ENCODE results near the gene RNF141. TPM values are rescaled to one million over a fixed set of nuclear protein-coding genes. Genes with fewer than 3 reads are reported as not detected.

Gene RNF141
- total RNA-seq, 1 donor from 2014 or later: 10.9 TPM

GRCh38 chr11:10503777-10504480 is 37.1 kb downstream of the RNF141 start:
- no peak for DNase-seq (ENCODE audit: low spot score in 2 of 2)
- no peak for TF ChIP-seq CTCF (IDR thresholded peaks at IDR 0.05)

GRCh38 chr11:10503221-10503620 is 37.8 kb downstream of the RNF141 start:
- TF ChIP-seq CTCF (IDR thresholded peaks at IDR 0.05): no peak
- intact Hi-C loops (cut with DNase I): no loop called here
- H3K27ac ChIP-seq: no peak overlapping the region

More at GRCh38 chr11:10503777-10504480, 37.1 kb downstream of the RNF141 start:
- Histone ChIP-seq H3K36me3 (peaks cover 0 to 4% of the 10 kb centered on the region in 2 donors), H3K9me3 (no peaks in the 10 kb centered on the region), H3K27me3 (no peaks in the 10 kb centered on the region), H3K4me3 (no peak overlapping the region), H3K4me1 (no peaks in the 10 kb centered on the region), H3K27ac (no peak overlapping the region)
- intact Hi-C loops (cut with DNase I): no loop called here

GRCh38 chr11:10502770-10503169 is 38.2 kb downstream of the RNF141 start:
- Histone ChIP-seq H3K27ac (no peak overlapping the region), H3K36me3 (peaks cover 0 to 4% of the 10 kb centered on the region in 2 donors), H3K27me3 (no peaks in the 10 kb centered on the region), H3K4me1 (no peaks in the 10 kb centered on the region), H3K9me3 (no peaks in the 10 kb centered on the region), H3K4me3 (no peak overlapping the region)
- intact Hi-C loops (cut with DNase I): no loop called here
- no peak for DNase-seq (ENCODE audit: low spot score in 2 of 2)
- no peak for TF ChIP-seq CTCF (IDR thresholded peaks at IDR 0.05)

More at GRCh38 chr11:10503221-10503620, 37.8 kb downstream of the RNF141 start:
- Histone ChIP-seq H3K9me3 (no peaks in the 10 kb centered on the region), H3K27me3 (no peaks in the 10 kb centered on the region), H3K4me3 (no peak overlapping the region), H3K4me1 (no peaks in the 10 kb centered on the region), H3K36me3 (peaks cover 0 to 4% of the 10 kb centered on the region in 2 donors)
- DNase-seq (ENCODE audit: low spot score in 2 of 2): no peak

- intact Hi-C loops (cut with DNase I): no loop called here
- Histone ChIP-seq H3K36me3 (peaks cover 0 to 4% of the 10 kb centered on the region in 2 donors), H3K9me3 (no peaks in the 10 kb centered on the region), H3K27ac (no peak overlapping the region), H3K27me3 (no peaks in the 10 kb centered on the region), H3K4me1 (no peaks in the 10 kb centered on the region), H3K4me3 (no peak overlapping the region)
- no peak for DNase-seq (ENCODE audit: low spot score in 2 of 2)
- TF ChIP-seq CTCF (IDR thresholded peaks at IDR 0.05): no peak
Measured at GRCh38 chr11:10502065-10502680, 38.8 kb downstream of the RNF141 start.

GRCh38 chr11:10500757-10501684 is 40.0 kb downstream of the RNF141 start:
- no peaks in the 10 kb centered on the region for H3K27me3 ChIP-seq
- intact Hi-C loops (cut with DNase I): no loop called here
- DNase-seq (ENCODE audit: low spot score in 2 of 2): no peak

More at GRCh38 chr11:10500757-10501684, 40.0 kb downstream of the RNF141 start:
- Histone ChIP-seq H3K9me3 (no peaks in the 10 kb centered on the region), H3K4me3 (no peak overlapping the region), H3K4me1 (no peaks in the 10 kb centered on the region), H3K27ac (no peak overlapping the region), H3K36me3 (peaks cover 0 to 4% of the 10 kb centered on the region in 2 donors)
- no peak for TF ChIP-seq CTCF (IDR thresholded peaks at IDR 0.05)

All from ascending aorta (tissue), 2 donors.